GM21381 (cell line): ENCODE measurements around the gene SCAMP5.

Source experiments
- ATAC-seq: cut with Tn5 transposase; IDR thresholded peaks from one replicate; pipeline ENCODE4 v1.9.1; 2021; ENCODE audit warnings: mild to moderate bottlenecking, moderate library complexity; ENCODE audit not compliant: unreplicated experiment

Gene SCAMP5

GRCh38 chr15:75044258-75044878 lies 49.0 kb downstream of the SCAMP5 start:
- ATAC-seq = no peak

- ATAC-seq = no peak
Observed at GRCh38 chr15:75045332-75046015, 50.1 kb downstream of the SCAMP5 start.

GRCh38 chr15:75048394-75048793 lies 53.0 kb downstream of the SCAMP5 start:
- no peak for ATAC-seq

- ATAC-seq = no peak
Observed at GRCh38 chr15:75049392-75049791, 54.0 kb downstream of the SCAMP5 start.

- ATAC-seq = no peak
Observed at GRCh38 chr15:75050283-75050682, 54.9 kb downstream of the SCAMP5 start.

GRCh38 chr15:75051191-75051608 lies 55.8 kb downstream of the SCAMP5 start:
- no peak for ATAC-seq

- ATAC-seq = no peak
Observed at GRCh38 chr15:75051711-75052110, 56.3 kb downstream of the SCAMP5 start.

GRCh38 chr15:75052972-75053747 lies 57.8 kb downstream of the SCAMP5 start:
- ATAC-seq = no peak

GRCh38 chr15:75053748-75054125 lies 58.4 kb downstream of the SCAMP5 start:
- no peak for ATAC-seq

GRCh38 chr15:75054172-75054897 lies 59.0 kb downstream of the SCAMP5 start:
- no peak for ATAC-seq

GRCh38 chr15:75056036-75056435 lies 60.7 kb downstream of the SCAMP5 start:
- ATAC-seq = no peak

GRCh38 chr15:75058127-75058905 lies 63.0 kb downstream of the SCAMP5 start:
- ATAC-seq = no peak

GRCh38 chr15:75059607-75060006 lies 64.2 kb downstream of the SCAMP5 start:
- no peak for ATAC-seq

- ATAC-seq = peak; percentile 66
Observed at GRCh38 chr15:75061272-75061671, 65.9 kb downstream of the SCAMP5 start.

GRCh38 chr15:75062706-75063105 lies 67.3 kb downstream of the SCAMP5 start:
- no peak for ATAC-seq

GRCh38 chr15:75063338-75063737 lies 68.0 kb downstream of the SCAMP5 start:
- ATAC-seq = no peak

- no peak for ATAC-seq
Observed at GRCh38 chr15:75063889-75064288, 68.5 kb downstream of the SCAMP5 start.

- no peak for ATAC-seq
Observed at GRCh38 chr15:75064846-75065245, 69.5 kb downstream of the SCAMP5 start.

- no peak for ATAC-seq
Observed at GRCh38 chr15:75065467-75065850, 70.1 kb downstream of the SCAMP5 start.

- ATAC-seq = no peak
Observed at GRCh38 chr15:75065851-75066509, 70.6 kb downstream of the SCAMP5 start.
